DND-41 (cell line): ENCODE measurements around the gene RPL10.

Experiments used
- EZH2 ChIP-seq: IDR thresholded peaks from 3 replicates; pipeline ENCODE4 v1.6.1; 2012; ENCODE audit warnings: borderline replicate concordance, low read depth, mild to moderate bottlenecking, moderate library complexity, low read length, inconsistent platforms; ENCODE audit not compliant: severe bottlenecking
- TF ChIP-seq, protein P1 (sequence below): IDR thresholded peaks from 2 replicates; pipeline ENCODE4 v1.5.1; 2012; ENCODE audit warnings: borderline replicate concordance, low read length, moderate library complexity, mild to moderate bottlenecking; ENCODE audit not compliant: poor library complexity, severe bottlenecking; ENCODE audit errors: extremely low read depth

DNA sequence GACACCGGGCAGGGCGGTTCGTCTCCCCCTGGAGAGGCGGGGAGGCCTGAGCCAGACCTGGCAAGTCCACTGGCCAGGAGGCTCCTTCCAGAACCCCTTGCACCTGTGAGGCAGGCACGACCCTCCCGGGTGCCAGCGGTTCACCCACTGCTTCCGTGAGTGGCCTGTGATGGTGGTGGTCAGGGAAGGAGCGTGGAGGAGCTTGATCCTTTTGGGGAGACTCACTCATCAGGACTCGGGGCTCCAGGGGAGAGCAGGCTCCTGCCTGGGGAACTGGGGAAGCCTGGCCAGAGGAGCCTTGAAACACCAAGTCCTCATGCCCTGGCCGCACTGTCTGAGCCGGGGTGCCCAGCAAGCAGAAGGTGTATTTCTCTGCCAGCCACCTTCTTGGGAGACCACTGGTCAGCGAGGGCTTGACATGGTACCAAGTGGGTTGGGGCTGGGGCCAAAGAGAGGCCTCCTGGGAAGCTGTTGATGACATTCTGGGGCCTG is 46.6 kb downstream of the RPL10 start:
- TF ChIP-seq, protein P1, sequence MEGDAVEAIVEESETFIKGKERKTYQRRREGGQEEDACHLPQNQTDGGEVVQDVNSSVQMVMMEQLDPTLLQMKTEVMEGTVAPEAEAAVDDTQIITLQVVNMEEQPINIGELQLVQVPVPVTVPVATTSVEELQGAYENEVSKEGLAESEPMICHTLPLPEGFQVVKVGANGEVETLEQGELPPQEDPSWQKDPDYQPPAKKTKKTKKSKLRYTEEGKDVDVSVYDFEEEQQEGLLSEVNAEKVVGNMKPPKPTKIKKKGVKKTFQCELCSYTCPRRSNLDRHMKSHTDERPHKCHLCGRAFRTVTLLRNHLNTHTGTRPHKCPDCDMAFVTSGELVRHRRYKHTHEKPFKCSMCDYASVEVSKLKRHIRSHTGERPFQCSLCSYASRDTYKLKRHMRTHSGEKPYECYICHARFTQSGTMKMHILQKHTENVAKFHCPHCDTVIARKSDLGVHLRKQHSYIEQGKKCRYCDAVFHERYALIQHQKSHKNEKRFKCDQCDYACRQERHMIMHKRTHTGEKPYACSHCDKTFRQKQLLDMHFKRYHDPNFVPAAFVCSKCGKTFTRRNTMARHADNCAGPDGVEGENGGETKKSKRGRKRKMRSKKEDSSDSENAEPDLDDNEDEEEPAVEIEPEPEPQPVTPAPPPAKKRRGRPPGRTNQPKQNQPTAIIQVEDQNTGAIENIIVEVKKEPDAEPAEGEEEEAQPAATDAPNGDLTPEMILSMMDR = no peak
- no peak for TF ChIP-seq EZH2
